Loucy (cell line): ENCODE data around the gene AMPH.

ENCODE experiments used
- H2AFZ ChIP-seq: fragments of 200-600 bp; sonication (generic); 2 replicates; pipeline ENCODE4 v1.6.0; 2016; ENCODE audit warnings: antibody characterized with exemption, mild to moderate bottlenecking, low read length, moderate library complexity
- H3F3A ChIP-seq: fragments of 200-600 bp; 2 replicates; pipeline ENCODE4 v1.6.0; 2016; ENCODE audit warnings: antibody characterized with exemption, low read depth, mild to moderate bottlenecking
- H3K27me3 ChIP-seq: fragments of 200-600 bp; sonication (generic); 2 replicates; pipeline ENCODE4 v1.6.1; 2014; ENCODE audit warnings: low read length, mild to moderate bottlenecking; ENCODE audit not compliant: insufficient read depth, poor library complexity, severe bottlenecking
- H3K36me3 ChIP-seq: fragments of 200-600 bp; sonication (generic); 2 replicates; pipeline ENCODE4 v1.6.1; 2016; ENCODE audit warnings: low read length; ENCODE audit not compliant: insufficient read depth
- H3K4me1 ChIP-seq: fragments of 200-600 bp; sonication (generic); 2 replicates; pipeline ENCODE4 v1.5.1; 2014; ENCODE audit warnings: low read length, mild to moderate bottlenecking; ENCODE audit not compliant: insufficient read depth, poor library complexity, severe bottlenecking
- H3K4me2 ChIP-seq: fragments of 200-600 bp; sonication (generic); 2 replicates; pipeline ENCODE4 v1.6.0; 2014; ENCODE audit warnings: antibody characterized with exemption, low read length, low read depth, mild to moderate bottlenecking; ENCODE audit not compliant: poor library complexity, severe bottlenecking
- H3K4me3 ChIP-seq: fragments of 200-600 bp; sonication (generic); 2 replicates; pipeline ENCODE4 v1.5.1; 2014; ENCODE audit warnings: low read length, mild to moderate bottlenecking, mixed read lengths; ENCODE audit not compliant: poor library complexity, severe bottlenecking
- H3K79me2 ChIP-seq: fragments of 200-600 bp; sonication (generic); 2 replicates; pipeline ENCODE4 v1.6.1; 2014; ENCODE audit warnings: low read length; ENCODE audit not compliant: insufficient read depth
- H3K9ac ChIP-seq: fragments of 200-600 bp; sonication (generic); 2 replicates; pipeline ENCODE4 v1.6.0; 2014; ENCODE audit warnings: mild to moderate bottlenecking, low read depth, low read length, moderate library complexity; ENCODE audit not compliant: poor library complexity, severe bottlenecking
- H3K9me2 ChIP-seq: fragments of 200-600 bp; sonication (generic); replicated peaks from 2 replicates; pipeline ENCODE4 v1.6.1; 2016; ENCODE audit warnings: low read depth, low read length, mixed read lengths
- H3K9me3 ChIP-seq: fragments of 200-600 bp; sonication (generic); 2 replicates; pipeline ENCODE4 v1.6.1; 2014; ENCODE audit warnings: mild to moderate bottlenecking, antibody characterized with exemption, low read length, low read depth; ENCODE audit not compliant: insufficient read depth
- H4K20me1 ChIP-seq: fragments of 200-600 bp; sonication (generic); 2 replicates; pipeline ENCODE4 v1.6.0; 2014; ENCODE audit warnings: antibody characterized with exemption, low read length, mild to moderate bottlenecking; ENCODE audit not compliant: insufficient read depth, poor library complexity, severe bottlenecking
- CTCF ChIP-seq: fragments of 200-600 bp; sonication (generic); conservative IDR thresholded peaks from 2 replicates; pipeline ENCODE4 v1.5.1; 2014; ENCODE audit warnings: mild to moderate bottlenecking, antibody characterized with exemption, low read length
- EZH2phosphoT487 ChIP-seq: fragments of 200-600 bp; IDR thresholded peaks from 2 replicates; pipeline ENCODE4 v1.6.1; 2018; ENCODE audit warnings: antibody characterized with exemption, mild to moderate bottlenecking, moderate library complexity, borderline replicate concordance

Gene AMPH

GRCh38 chr7:38453168-38453567 lies 178.0 kb downstream of the AMPH start:
- no peaks in the 10 kb centered on the region for H3K9me2 ChIP-seq
- H4K20me1 ChIP-seq: no peaks in the 10 kb centered on the region
- no peaks in the 10 kb centered on the region for H3K27me3 ChIP-seq
- H3K4me3 ChIP-seq: no peak overlapping the region
- no peak overlapping the region for H3K4me2 ChIP-seq
- no peaks in the 10 kb centered on the region for H3K9me3 ChIP-seq
- no peaks in the 10 kb centered on the region for H3K79me2 ChIP-seq
- no peaks in the 10 kb centered on the region for H3K36me3 ChIP-seq
- TF ChIP-seq EZH2phosphoT487 (no peak), CTCF (no peak)
- H3F3A ChIP-seq: no peaks in the 10 kb centered on the region
- H3K4me1 ChIP-seq: no peaks in the 10 kb centered on the region
- H2AFZ ChIP-seq: no peak overlapping the region
- H3K9ac ChIP-seq: no peak overlapping the region

GRCh38 chr7:38452681-38453108 lies 178.5 kb downstream of the AMPH start:
- Histone ChIP-seq H2AFZ (no peak overlapping the region), H3K4me2 (no peak overlapping the region), H3K9me3 (no peaks in the 10 kb centered on the region)

DNA sequence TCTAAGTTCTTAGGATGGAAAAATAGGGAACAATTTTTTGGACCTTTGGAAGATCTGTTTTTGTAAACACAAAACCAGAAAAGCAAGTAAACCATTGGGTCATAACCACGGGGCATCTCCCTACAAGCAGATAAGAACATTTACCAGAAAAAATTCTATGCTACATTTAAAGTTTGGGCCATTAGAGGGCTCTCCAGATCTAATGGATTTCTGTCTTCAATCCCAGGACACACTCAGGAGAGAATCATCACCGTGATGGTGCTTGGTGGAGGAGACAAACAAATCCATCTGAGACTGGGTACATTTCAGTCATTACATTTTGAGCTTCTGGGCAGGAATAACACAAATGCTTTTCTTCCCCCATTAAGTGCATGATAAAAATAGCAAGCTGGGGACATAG lies 179.3 kb downstream of the AMPH start:
- Histone ChIP-seq H3K4me3 (no peak overlapping the region), H3K9me2 (no peaks in the 10 kb centered on the region), H3K4me2 (no peak overlapping the region), H3F3A (no peaks in the 10 kb centered on the region), H3K4me1 (no peaks in the 10 kb centered on the region), H3K9ac (no peak overlapping the region), H2AFZ (no peak overlapping the region), H3K27me3 (no peaks in the 10 kb centered on the region), H4K20me1 (no peaks in the 10 kb centered on the region), H3K79me2 (no peaks in the 10 kb centered on the region), H3K36me3 (no peaks in the 10 kb centered on the region), H3K9me3 (no peaks in the 10 kb centered on the region)
- TF ChIP-seq CTCF: peak; percentile 33; the same call in 1 of the 2 replicates
- TF ChIP-seq EZH2phosphoT487: no peak

More at GRCh38 chr7:38452681-38453108, 178.5 kb downstream of the AMPH start:
- Histone ChIP-seq H3K27me3 (no peaks in the 10 kb centered on the region), H3K4me3 (no peak overlapping the region), H3K79me2 (no peaks in the 10 kb centered on the region), H3K9ac (no peak overlapping the region), H3K9me2 (no peaks in the 10 kb centered on the region), H3K36me3 (no peaks in the 10 kb centered on the region), H3F3A (no peaks in the 10 kb centered on the region), H3K4me1 (no peaks in the 10 kb centered on the region), H4K20me1 (no peaks in the 10 kb centered on the region)
- TF ChIP-seq CTCF: no peak
- TF ChIP-seq EZH2phosphoT487: no peak
